AG04450 (cell line): Measurements from ENCODE around the gene CLOCK. TPM values are rescaled to one million over a fixed set of nuclear protein-coding genes. Genes with fewer than 3 reads are reported as not detected.

Experiments used
- CTCF ChIA-PET: fragments of 300-600, 350-600 bp; formaldehyde crosslinking; extraction: SDS; loops from one replicate; lab custom pipeline; 2022; ENCODE audit warnings: antibody characterized with exemption, inconsistent platforms; lab: Charles Lee
- POLR2A ChIA-PET: fragments of 350-600 bp; formaldehyde crosslinking; extraction: SDS; loops from one replicate; lab custom pipeline; 2021; ENCODE audit warnings: antibody characterized with exemption, inconsistent platforms; lab: Yijun Ruan, JAX
- DNase-seq: peaks from one replicate; pipeline ENCODE4 v3.0.0-alpha.2; 2011; ENCODE audit warnings: low read depth, low spot score
- H3K27ac ChIP-seq: one replicate; pipeline ENCODE4 v1.5.1; 2012; ENCODE audit warnings: low read depth, low read length, control low read depth
- H3K27me3 ChIP-seq: one replicate; pipeline ENCODE4 v1.6.0; 2012; ENCODE audit warnings: low read length; ENCODE audit not compliant: control insufficient read depth, insufficient read depth
- H3K4me3 ChIP-seq: 2 replicates; pipeline ENCODE4 v1.5.1; 2011; ENCODE audit warnings: mild to moderate bottlenecking, low read depth, low read length, control low read depth
- H3K9me3 ChIP-seq: 2 replicates; pipeline ENCODE4 v1.5.1; 2012; ENCODE audit warnings: low read length; ENCODE audit not compliant: control insufficient read depth, insufficient read depth
- polyA plus RNA-seq: library from polyadenylated mRNA; depleted of rRNA; stranded (reverse); fragments of >200 nt; gene quantifications from 2 replicates; pipeline ENCODE4 v1.2.3, GENCODE V29; 2011
- TF ChIP-seq, protein P1 (sequence below): IDR thresholded peaks from 2 replicates; pipeline ENCODE4 v1.5.1; 2011; ENCODE audit warnings: low read depth, low read length, control low read depth, inconsistent platforms

CLOCK gene
- polyA plus RNA-seq, 1 experiment = 18.8 TPM

DNA sequence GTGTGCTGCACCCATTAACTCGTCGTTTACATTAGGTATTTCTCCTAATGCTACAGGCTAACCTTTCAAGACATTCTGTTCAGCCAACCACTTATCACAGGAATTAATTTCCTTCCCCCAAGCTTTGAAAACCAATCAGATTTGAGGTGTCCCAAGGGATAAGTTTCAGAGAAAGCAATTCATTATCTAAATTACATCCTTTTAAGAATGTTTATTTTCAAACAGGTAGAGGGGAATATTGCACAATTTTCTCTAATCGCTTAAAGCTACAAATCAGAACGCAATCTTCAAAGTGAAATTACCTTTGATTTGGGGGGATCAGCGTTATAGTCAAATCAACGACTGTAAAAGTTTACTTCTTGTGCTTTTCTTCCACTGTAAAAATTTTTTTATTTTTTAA, 1.6 kb downstream of the CLOCK start:
- ChIA-PET POLR2A (interaction anchor here (0.7 to 1.5 kb wide), 5 partner anchors 59 to 149 kb away, joined by 3 to 11 read pairs (median 4); partner anchors contain the start of gene TMEM165), CTCF (interaction anchor here (1.0 to 3.1 kb wide), 4 partner anchors 46 to 223 kb away, joined by 3 to 26 read pairs (median 5); partner anchors contain the start of gene SRD5A3)
- TF ChIP-seq, protein P1, sequence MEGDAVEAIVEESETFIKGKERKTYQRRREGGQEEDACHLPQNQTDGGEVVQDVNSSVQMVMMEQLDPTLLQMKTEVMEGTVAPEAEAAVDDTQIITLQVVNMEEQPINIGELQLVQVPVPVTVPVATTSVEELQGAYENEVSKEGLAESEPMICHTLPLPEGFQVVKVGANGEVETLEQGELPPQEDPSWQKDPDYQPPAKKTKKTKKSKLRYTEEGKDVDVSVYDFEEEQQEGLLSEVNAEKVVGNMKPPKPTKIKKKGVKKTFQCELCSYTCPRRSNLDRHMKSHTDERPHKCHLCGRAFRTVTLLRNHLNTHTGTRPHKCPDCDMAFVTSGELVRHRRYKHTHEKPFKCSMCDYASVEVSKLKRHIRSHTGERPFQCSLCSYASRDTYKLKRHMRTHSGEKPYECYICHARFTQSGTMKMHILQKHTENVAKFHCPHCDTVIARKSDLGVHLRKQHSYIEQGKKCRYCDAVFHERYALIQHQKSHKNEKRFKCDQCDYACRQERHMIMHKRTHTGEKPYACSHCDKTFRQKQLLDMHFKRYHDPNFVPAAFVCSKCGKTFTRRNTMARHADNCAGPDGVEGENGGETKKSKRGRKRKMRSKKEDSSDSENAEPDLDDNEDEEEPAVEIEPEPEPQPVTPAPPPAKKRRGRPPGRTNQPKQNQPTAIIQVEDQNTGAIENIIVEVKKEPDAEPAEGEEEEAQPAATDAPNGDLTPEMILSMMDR = no peak
- peak overlapping the region; percentile 83 for H3K27ac ChIP-seq
- H3K9me3 ChIP-seq = peaks cover 4% of the 10 kb centered on the region; the same call in 1 of the 2 replicates
- no peak for DNase-seq
- peak overlapping the region; percentile 82 for H3K4me3 ChIP-seq
- no peaks in the 10 kb centered on the region for H3K27me3 ChIP-seq

DNA sequence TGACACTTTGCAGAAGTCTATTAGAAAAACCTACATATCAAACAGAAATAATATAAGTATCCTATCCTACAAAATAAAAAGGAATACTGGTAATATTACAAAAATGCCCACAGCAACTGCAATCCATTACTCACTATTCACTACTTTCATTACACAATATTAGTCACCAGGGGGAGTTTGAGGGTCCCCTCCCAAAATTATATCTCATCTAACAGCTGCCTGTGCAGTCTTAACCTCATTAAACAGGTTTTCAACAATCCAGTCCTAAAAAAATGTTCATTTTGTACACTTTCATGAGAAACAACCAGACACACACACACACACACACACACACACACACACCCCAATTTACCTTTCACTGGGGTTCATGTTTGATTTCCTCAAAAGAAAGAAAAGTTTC, 2.9 kb downstream of the CLOCK start:
- TF ChIP-seq, protein P1 = no peak
- Histone ChIP-seq H3K27ac (no peak overlapping the region), H3K27me3 (no peaks in the 10 kb centered on the region), H3K4me3 (no peak overlapping the region), H3K9me3 (peaks cover 4% of the 10 kb centered on the region)
- ChIA-PET CTCF (interaction anchor here (1.0 kb wide), 1 partner anchor 98 kb away, joined by 3 read pairs; no protein-coding TSS in a partner anchor), POLR2A (no interaction called here)
- DNase-seq = no peak

DNA sequence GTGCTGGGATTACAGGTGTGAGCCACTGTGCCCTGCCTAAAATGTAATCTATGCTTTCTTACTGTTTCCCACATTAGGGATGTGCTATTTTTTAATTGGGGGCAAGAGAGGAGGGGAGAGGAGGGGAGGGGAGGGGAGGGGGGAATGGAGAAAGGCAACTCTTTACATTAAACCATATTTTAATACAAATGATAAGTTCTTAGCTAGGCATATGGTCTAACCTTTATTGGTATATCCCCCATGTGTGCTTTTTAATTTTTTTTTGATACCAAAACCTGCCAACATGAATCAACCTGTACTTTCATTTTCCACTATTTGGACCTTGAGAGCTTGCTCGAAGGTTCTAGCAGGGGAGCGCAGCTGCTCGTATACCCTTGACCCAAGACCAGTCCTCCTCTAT, 6.4 kb downstream of the CLOCK start:
- TF ChIP-seq, protein P1 = no peak
- H3K27ac ChIP-seq = no peak overlapping the region
- ChIA-PET POLR2A (no interaction called here), CTCF (interaction anchor here (0.8 kb wide), 1 partner anchor 194 kb away, joined by 5 read pairs; the partner anchor contains the start of gene SRD5A3)
- no peak overlapping the region for H3K4me3 ChIP-seq
- no peaks in the 10 kb centered on the region; the same call in 1 of the 2 replicates for H3K9me3 ChIP-seq
- no peak for DNase-seq
- H3K27me3 ChIP-seq = no peaks in the 10 kb centered on the region

DNA sequence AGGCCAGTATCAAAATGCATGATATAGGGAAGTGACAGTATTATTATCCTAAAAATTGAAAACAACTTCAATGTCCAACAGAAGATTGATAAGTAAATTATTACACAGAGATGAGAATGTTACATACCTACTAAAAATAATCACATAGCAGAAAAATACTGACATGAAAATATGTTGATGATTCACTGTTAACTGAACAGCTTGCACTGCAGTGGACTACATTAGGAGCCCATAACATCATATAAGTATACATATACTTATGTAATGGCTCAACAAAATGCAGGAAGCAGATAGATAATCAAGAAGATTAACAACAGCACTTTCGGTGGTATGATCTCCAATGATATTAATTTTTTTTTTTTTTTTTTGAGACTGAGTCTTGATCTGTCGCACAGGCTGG, 7.1 kb downstream of the CLOCK start:
- no peak for DNase-seq

DNA sequence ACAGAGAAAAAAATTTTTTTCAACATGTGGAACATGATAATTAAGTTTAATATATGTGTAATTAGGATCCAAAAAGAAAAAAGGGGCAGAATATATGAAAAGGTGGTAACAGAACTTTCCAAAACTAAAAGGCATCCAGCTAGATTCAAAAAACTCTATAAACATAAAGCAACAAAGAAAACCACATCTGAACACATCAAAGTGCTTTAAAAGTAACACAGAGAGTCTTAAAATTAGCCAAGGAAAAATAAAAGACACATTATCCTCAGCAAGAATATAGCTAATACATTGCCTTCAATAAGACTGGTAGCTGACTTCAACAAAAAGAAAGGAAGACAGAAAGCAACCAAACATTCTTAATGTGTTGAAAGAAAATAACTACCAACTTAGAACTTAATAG, 8.2 kb downstream of the CLOCK start:
- POLR2A ChIA-PET = no interaction called here

More for the DNA sequence above, 7.1 kb downstream of the CLOCK start:
- H3K27ac ChIP-seq = no peak overlapping the region
- no peaks in the 10 kb centered on the region for H3K27me3 ChIP-seq
- no peaks in the 10 kb centered on the region; the same call in 1 of the 2 replicates for H3K9me3 ChIP-seq
- CTCF ChIA-PET = no interaction called here
- TF ChIP-seq, protein P1 = no peak
- H3K4me3 ChIP-seq = no peak overlapping the region
- POLR2A ChIA-PET = interaction anchor here (0.7 kb wide), 1 partner anchor 21 kb away, joined by 4 read pairs; no protein-coding TSS in a partner anchor

More for the DNA sequence above, 8.2 kb downstream of the CLOCK start:
- Histone ChIP-seq H3K27me3 (no peaks in the 10 kb centered on the region), H3K27ac (no peak overlapping the region), H3K9me3 (peaks cover under 1% of the 10 kb centered on the region; the same call in 1 of the 2 replicates), H3K4me3 (no peak overlapping the region)
- no peak for DNase-seq
- CTCF ChIA-PET = interaction anchor here (0.7 to 0.8 kb wide), 2 partner anchors 11 to 130 kb away, joined by 4 read pairs; no protein-coding TSS in a partner anchor
- TF ChIP-seq, protein P1 = no peak
